GM18907 (cell line): ENCODE measurements around the gene CCSER2.
A peak's percentile ranks its signal among the peaks of the same experiment; 100 is the strongest.
"Not testable (repeated sequence)": the region's sequence is repeated elsewhere in the genome, so short reads cannot be mapped to it uniquely, and the experiment has no call there.

ENCODE experiments used
- ATAC-seq: cut with Tn5 transposase; IDR thresholded peaks from one replicate; pipeline ENCODE4 v1.9.1; 2021; ENCODE audit warnings: mild to moderate bottlenecking, moderate library complexity; ENCODE audit not compliant: unreplicated experiment

CCSER2 gene

GRCh38 chr10:84312816-84313215, 15.6 kb upstream of the CCSER2 start:
- no peak for ATAC-seq

GRCh38 chr10:84314275-84314674, 14.1 kb upstream of the CCSER2 start:
- no peak for ATAC-seq

- no peak for ATAC-seq
Observed at GRCh38 chr10:84317174-84317573, 11.2 kb upstream of the CCSER2 start.

DNA sequence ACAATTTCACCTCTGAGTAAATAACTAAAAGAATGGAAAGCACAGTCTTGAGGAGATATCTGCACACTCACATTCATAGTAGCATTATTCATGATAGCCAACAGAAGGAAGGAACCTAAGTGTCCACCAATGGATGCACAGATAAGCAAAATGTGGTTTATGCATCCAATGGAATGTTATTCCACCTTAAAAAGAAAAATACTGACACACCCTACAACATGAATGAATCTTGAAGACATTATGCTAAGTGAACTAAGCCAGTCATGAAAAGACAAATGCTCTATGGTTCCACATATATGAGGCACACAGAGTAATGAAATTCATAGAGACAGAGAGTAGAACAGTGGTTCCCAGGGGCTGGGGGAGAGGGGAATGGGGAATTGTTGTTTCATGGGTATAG, 6.5 kb upstream of the CCSER2 start:
- ATAC-seq: no peak

GRCh38 chr10:84323566-84323965, 4.8 kb upstream of the CCSER2 start:
- not testable (repeated sequence) for ATAC-seq

DNA sequence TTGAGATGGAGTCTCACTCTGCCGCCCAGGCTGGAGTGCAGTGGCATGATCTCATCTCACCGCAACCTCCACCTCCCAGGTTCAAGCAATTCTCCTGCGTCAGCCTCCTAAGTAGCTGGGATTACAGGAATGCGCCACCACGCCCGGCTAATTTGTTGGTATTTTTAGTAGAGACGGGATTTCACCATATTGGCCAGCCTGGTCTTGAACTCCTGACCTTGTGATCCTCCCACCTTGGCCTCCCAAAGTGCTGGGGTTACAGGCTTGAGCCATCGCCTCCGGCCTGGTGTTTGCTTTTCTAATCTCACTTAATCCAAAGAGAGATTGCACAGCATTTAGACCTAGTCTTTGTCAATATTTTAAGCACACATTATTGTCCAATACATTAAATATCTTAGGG, 1.4 kb upstream of the CCSER2 start:
- not testable (repeated sequence) for ATAC-seq

GRCh38 chr10:84329196-84329611, 815 bp downstream of the CCSER2 start:
- ATAC-seq: peak; percentile 29

DNA sequence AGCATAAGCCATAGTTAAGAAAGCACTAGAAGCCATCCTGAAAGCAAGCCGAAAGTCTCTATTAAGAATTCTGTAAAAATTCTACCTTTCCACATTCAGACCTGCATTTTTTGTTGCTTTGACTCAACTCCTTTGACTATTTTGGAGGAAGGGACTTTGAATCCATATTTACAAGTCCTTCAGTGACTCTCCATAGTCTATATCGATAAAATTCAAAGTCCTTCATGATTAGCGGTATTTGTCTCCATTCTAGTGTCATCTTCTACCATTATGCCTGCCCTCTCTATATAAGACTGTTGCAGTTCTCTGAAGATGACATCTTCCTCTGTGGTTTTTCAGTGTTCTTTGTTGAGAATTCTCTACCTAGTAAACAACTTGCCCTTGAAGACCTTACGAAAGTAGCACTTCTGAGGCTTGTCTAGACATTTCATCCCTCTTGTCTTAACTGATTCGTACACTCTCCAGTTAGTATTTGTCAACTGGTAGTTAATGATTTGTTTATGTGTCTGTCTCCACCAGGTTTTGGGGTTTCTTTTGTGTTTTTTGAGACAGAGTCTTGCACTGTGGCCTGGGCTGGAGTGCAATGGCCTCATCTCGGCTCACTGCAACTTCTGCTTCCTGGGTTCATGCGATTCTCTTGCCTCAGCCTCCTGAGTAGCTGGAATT, 1.7 kb downstream of the CCSER2 start:
- ATAC-seq: peak; percentile 79

- no peak for ATAC-seq
Observed at GRCh38 chr10:84331091-84331490, 2.7 kb downstream of the CCSER2 start.

DNA sequence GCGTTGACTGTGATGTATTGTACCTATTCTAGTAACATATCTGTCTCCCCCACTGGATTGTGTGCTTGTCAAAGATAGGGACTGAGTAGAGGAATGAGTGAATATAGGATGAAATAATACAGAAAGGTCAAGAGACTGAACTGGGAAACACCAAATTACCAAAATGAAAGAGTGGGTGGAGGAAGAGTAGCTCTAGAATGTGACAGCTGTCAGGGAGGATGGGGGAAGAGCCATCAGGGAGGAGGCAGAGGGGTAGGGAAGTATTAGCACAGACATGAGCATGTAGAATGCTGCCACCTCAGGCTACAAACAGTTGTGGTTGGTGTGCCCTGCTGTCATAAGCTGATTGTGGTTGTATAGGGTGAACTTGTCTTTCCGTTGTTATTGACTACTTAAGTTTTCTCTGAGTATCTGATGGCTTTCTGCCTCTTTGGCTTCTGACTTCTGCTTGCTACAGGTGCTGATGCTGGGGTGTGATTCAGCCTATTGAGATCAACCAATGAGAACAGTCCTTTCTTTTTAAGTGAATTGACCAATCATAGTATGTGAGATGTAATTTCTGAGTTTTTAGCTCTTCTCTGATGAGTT, 5.6 kb downstream of the CCSER2 start:
- peak; percentile 47 for ATAC-seq

GRCh38 chr10:84334811-84335210, 6.4 kb downstream of the CCSER2 start:
- ATAC-seq: no peak

DNA sequence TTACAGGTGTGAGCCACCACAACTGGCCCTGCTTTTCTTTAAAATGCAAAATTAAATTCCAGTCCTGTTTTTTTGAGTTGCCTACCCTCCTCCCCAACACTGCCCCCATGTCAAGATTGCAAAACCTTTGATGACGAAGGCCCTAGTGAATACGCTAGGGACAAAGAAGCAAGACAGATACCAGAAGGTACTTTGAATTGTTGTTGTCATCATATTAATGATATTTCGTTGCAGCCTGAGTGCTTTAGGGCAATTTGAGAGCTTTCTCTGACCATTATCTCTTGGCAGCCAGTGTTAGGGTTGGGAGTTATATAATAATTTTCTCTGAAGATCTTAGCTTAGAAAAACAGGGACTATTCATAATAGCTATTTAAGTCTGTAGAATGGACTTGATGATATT, 7.1 kb downstream of the CCSER2 start:
- no peak for ATAC-seq

GRCh38 chr10:84336406-84337090, 8.2 kb downstream of the CCSER2 start:
- no peak for ATAC-seq

DNA sequence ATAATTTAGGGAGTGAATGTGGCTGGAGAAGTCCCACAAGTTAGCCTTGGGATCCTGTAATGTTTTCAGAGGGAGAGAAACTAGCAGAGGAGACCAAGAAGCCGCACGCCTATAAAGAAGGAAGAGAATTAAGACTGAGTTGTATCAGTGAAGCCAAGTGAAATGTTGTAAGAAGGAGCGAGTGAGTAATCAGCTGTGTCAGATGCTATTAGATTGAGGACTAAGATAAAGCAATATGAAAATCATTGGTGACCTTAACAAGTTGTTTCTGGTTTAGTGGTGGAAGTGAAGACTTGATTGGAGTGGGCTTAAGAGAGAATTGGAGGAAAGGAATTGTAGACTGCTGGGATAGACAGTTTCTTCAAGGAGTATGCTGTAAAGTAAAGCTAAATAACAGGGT, 8.8 kb downstream of the CCSER2 start:
- no peak for ATAC-seq

DNA sequence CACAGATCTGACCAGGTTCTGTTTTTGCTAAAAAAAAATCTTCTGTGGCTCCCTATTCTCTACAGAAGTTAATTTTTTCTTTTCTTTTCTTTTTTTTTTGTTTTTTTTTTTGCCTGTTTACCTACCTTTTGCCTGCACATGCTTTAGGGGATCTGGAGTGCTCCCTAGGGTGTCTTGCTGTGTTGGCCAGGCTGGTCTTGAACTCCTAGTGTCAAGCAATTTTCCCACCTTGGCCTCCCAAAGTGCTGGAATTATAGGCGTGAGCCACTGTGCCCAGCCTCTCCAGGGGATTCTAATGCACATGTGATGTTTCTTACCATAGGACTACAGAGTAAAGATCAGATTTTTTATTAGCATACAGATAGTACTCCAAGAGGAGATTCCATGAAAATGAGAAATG, 10.6 kb downstream of the CCSER2 start:
- no peak for ATAC-seq

- no peak for ATAC-seq
Observed at GRCh38 chr10:84340187-84340586, 11.8 kb downstream of the CCSER2 start.

DNA sequence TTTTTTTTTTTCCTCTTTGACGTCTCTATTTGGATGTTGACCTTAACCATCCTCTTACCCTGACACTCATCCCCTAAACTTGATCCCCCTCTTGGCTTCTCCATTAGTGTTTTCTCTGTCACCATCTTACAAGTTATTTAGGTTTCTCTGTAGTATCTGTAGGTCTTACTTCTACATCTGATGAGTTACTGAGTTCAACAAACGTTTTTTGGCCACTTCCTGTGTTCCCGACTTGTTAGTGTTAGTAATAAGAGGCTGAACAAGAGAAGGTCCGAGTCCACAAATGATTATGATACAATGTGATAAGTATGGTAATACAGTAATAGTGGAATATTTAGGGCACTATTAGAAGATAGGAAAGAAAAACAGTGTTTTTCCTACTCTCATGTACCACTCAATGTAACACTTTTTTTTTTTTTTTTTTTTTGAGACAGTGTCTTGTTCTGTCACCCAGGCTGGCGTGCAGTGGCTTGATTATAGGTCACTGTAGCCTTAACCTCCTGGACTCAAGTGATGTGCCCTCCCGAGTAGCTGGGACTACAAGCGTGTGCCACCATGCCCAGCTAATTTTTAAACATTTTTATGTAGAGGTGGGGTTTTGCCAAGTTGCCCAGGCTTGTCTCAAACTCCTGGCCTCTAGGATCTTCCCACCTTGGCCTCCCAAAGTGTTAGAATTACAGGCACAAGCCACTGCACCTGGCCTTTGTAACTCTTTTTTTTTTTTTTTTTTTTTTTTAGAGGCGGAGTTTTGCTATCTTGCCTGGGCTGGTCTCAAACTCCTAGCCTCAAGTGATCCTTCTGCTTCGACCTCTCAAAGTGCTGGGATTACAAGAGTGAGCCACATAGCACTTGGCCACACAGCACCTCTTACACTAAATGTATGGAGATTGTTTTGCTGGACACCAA, 12.5 kb downstream of the CCSER2 start:
- ATAC-seq: no peak

- ATAC-seq: no peak
Observed at GRCh38 chr10:84341538-84341856, 13.1 kb downstream of the CCSER2 start.

- ATAC-seq: no peak
Observed at GRCh38 chr10:84341983-84342382, 13.6 kb downstream of the CCSER2 start.

DNA sequence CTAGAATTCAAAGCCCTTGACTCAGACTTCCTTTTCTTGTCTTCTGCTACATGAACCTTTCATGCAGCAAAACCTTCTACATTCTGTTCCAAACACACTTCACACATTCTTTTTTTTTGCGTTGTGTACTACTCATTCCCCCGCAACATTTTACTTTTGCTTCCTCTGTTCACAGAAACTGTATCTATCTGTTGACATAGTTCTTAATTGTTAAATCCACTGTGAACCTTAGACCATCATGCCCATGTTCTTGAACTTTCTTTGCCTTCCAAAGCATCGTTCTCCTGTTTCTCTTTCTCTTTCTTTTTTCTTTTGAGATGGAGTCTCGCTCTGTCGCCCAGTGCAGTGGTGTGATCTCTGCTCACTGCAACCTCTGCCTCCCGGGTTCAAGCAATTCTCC, 14.2 kb downstream of the CCSER2 start:
- ATAC-seq: no peak

- no peak for ATAC-seq
Observed at GRCh38 chr10:84343831-84344230, 15.4 kb downstream of the CCSER2 start.
